Activated naive CD4-positive, alpha-beta T cell treated with anti-CD3 and anti-CD28 coated beads, Interleukin-2, amount 50 U/mL, for 24 hours (primary cell): ENCODE results near the gene FHOD3.

Source experiments
- H3K27ac Mint-ChIP-seq: one replicate; pipeline ENCODE4 v1.8.0; 2021; ENCODE audit warnings: mild to moderate bottlenecking, mixed read lengths
- H3K27me3 Mint-ChIP-seq: one replicate; pipeline ENCODE4 v1.8.0; 2021; ENCODE audit warnings: mixed read lengths
- H3K36me3 Mint-ChIP-seq: one replicate; pipeline ENCODE4 v1.8.0; 2021; ENCODE audit warnings: mixed read lengths
- H3K4me1 Mint-ChIP-seq: one replicate; pipeline ENCODE4 v1.8.0; 2021; ENCODE audit warnings: mixed read lengths
- H3K4me3 Mint-ChIP-seq: one replicate; pipeline ENCODE4 v1.8.0; 2021; ENCODE audit warnings: mild to moderate bottlenecking, mixed read lengths
- H3K9me3 Mint-ChIP-seq: one replicate; pipeline ENCODE4 v1.8.0; 2021; ENCODE audit warnings: mixed read lengths

The FHOD3 gene

DNA sequence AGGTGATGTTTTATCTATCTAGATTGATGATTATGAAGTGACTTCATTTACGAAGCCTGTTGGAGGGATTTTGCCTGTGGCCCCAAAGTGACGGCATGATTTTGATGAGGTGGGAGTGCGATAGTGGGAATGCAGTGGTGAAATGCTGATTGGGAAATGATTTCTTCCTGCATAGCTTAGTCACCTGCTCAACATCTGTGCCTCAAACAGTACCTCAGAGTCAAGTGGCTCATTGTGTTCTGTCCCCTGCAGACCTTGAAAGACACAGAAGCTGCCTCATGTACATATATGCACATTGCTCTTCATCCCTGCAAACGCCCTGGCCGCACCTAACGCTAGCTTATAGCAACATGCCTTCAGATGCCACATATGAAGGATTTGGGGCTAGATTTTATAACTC is 330.1 kb downstream of the FHOD3 start:
- Mint-ChIP-seq H3K4me1 (no peaks in the 10 kb centered on the region), H3K9me3 (no peaks in the 10 kb centered on the region), H3K27me3 (peaks cover 2% of the 10 kb centered on the region), H3K36me3 (no peaks in the 10 kb centered on the region), H3K4me3 (no peak overlapping the region), H3K27ac (no peak overlapping the region)

DNA sequence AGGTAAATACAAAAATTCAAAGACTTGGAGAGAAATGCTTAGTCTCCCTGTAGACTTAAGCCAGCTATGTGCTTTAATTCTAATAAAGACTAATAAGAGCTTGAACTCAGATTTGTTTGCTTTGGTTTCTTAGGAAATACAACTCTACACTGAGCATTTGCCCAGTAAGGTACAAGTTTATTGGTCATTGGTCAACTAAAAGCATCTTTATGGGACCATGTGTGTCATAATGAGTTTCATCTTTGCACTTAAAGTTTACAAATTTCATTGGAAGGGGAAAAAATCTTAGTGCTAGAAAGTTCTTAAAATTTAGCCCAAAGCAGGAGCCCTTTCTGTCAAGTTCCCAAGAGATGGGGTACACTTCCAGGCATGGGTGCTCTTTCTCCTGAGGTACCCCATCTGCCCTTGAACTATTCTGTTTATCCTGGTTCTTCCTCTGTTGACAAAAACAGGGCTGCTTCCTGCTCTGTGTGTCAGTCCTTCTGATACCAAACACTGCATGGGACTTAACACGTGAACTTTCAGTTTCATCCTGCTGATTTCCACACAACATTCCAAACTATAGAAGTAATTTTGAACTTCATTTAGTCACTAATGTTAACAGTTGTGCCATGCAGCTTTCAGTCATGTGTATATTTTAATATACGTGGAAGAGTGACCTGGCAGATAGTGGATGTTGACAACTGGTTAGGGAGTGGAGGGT is 331.1 kb downstream of the FHOD3 start:
- Mint-ChIP-seq H3K9me3 (no peaks in the 10 kb centered on the region), H3K4me3 (no peak overlapping the region), H3K4me1 (no peaks in the 10 kb centered on the region), H3K27me3 (peaks cover 2% of the 10 kb centered on the region), H3K36me3 (no peaks in the 10 kb centered on the region), H3K27ac (no peak overlapping the region)

GRCh38 chr18:36629138-36629530 is 331.6 kb downstream of the FHOD3 start:
- no peak overlapping the region for H3K27ac Mint-ChIP-seq
- H3K36me3 Mint-ChIP-seq, result no peaks in the 10 kb centered on the region
- H3K27me3 Mint-ChIP-seq, result peaks cover 4% of the 10 kb centered on the region
- H3K9me3 Mint-ChIP-seq, result no peaks in the 10 kb centered on the region
- no peaks in the 10 kb centered on the region for H3K4me1 Mint-ChIP-seq
- H3K4me3 Mint-ChIP-seq, result no peak overlapping the region

DNA sequence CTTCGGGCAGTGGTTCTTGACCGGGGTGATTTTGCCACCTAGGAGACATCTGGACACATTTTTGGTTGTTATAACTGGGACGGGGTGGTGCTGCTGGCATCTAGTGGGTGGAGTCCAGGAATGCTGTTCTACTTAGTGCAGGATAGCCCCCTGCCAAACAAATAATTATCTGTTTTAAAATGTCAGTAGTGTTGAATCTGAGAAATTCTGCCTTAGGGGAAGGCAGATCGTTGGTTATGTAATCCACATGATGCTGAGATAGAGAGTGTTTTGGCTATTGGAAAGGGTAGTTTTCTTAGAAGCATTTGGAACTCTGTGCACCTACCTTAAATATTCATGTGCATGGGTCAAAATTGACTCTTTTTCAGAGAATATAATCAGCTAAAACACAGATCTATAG is 332.3 kb downstream of the FHOD3 start:
- no peaks in the 10 kb centered on the region for H3K36me3 Mint-ChIP-seq
- no peaks in the 10 kb centered on the region for H3K4me1 Mint-ChIP-seq
- H3K27ac Mint-ChIP-seq, result no peak overlapping the region
- peaks cover 6% of the 10 kb centered on the region for H3K27me3 Mint-ChIP-seq
- no peak overlapping the region for H3K4me3 Mint-ChIP-seq
- no peaks in the 10 kb centered on the region for H3K9me3 Mint-ChIP-seq

DNA sequence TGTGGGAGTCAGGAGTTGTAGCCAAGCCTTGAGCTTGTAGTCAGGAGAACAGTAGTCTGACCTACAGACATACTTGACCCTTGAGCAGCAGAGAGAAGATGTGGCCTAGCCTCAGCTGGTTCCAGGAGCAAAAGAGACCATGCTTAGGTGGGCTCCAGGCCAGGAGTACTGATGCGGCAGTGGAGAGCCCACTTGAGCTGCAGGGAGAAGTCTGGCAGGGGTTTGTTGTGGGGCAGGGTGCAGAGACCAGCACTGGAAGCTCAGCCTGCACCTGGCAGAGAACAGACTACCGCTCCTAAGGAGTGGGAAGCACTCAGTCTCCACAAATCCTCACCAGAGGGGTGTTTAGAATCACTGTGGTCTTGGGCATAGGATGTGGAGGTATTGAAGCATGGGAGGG is 333.4 kb downstream of the FHOD3 start:
- Mint-ChIP-seq H3K27me3 (peaks cover 5% of the 10 kb centered on the region), H3K4me1 (no peaks in the 10 kb centered on the region), H3K9me3 (no peaks in the 10 kb centered on the region), H3K36me3 (no peaks in the 10 kb centered on the region), H3K4me3 (no peak overlapping the region), H3K27ac (no peak overlapping the region)

DNA sequence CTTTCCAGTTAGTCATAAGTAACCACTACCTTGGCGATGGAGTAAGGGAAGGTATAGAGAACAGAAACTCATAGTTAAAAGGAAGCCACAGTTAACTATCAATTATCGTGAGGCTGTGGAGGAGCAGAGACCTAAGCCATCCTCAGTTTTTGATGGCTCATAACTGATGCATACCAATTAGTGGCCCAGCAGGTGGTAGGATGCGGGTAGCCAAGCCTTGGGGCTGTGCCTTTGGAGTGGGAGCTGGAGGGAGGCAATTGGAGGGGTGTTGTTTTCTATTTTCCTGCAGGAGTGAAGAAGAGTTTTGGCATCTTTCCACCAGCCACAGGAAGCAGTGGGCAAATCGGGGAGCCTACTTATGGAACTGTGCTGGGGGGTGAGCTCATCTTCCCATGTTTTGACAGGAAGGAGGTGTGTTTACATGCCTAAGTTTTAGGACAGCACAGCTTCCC is 336.5 kb downstream of the FHOD3 start:
- no peaks in the 10 kb centered on the region for H3K4me1 Mint-ChIP-seq
- H3K27me3 Mint-ChIP-seq, result peaks cover 5% of the 10 kb centered on the region
- H3K27ac Mint-ChIP-seq, result no peak overlapping the region
- no peak overlapping the region for H3K4me3 Mint-ChIP-seq
- no peaks in the 10 kb centered on the region for H3K36me3 Mint-ChIP-seq
- H3K9me3 Mint-ChIP-seq, result no peaks in the 10 kb centered on the region

GRCh38 chr18:36634573-36635216 is 337.2 kb downstream of the FHOD3 start:
- H3K4me1 Mint-ChIP-seq, result no peaks in the 10 kb centered on the region
- H3K4me3 Mint-ChIP-seq, result no peak overlapping the region
- H3K36me3 Mint-ChIP-seq, result no peaks in the 10 kb centered on the region
- no peaks in the 10 kb centered on the region for H3K9me3 Mint-ChIP-seq
- H3K27me3 Mint-ChIP-seq, result peaks cover 5% of the 10 kb centered on the region
- no peak overlapping the region for H3K27ac Mint-ChIP-seq

DNA sequence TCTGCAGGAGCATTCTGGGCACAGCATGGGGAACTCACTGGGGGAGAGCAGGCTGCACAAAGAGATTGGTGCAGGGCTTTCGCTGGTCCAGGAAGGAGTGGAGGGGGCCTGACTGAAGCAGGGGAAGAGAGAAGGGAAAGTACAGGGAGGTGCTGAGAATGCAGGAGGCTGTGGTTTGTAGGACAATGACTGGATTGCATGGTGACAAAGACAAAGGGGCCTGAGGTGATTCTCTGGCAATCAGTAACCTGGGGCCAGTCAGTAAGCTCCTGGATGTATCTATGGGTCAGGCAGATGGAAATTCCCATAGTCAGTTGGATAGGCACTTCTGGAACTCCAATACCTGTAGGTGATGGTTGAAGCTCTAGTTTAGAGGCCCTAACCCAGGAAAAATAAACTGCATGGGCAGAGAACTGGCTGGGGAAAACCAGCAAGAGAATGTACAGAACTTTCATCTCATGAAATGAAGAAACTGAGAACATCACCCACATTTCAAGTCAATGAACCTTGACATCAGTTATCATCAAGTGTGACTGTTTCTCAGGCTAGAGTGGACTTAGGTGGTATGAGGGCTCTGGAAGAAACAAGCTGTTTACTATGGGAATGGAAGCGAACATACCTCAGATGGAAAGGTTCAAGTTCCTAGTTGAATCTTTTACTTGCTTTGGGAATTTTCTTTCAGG is 338.0 kb downstream of the FHOD3 start:
- H3K4me3 Mint-ChIP-seq, result no peak overlapping the region
- no peak overlapping the region for H3K27ac Mint-ChIP-seq
- H3K9me3 Mint-ChIP-seq, result no peaks in the 10 kb centered on the region
- no peaks in the 10 kb centered on the region for H3K36me3 Mint-ChIP-seq
- peaks cover 5% of the 10 kb centered on the region for H3K27me3 Mint-ChIP-seq
- H3K4me1 Mint-ChIP-seq, result no peaks in the 10 kb centered on the region

DNA sequence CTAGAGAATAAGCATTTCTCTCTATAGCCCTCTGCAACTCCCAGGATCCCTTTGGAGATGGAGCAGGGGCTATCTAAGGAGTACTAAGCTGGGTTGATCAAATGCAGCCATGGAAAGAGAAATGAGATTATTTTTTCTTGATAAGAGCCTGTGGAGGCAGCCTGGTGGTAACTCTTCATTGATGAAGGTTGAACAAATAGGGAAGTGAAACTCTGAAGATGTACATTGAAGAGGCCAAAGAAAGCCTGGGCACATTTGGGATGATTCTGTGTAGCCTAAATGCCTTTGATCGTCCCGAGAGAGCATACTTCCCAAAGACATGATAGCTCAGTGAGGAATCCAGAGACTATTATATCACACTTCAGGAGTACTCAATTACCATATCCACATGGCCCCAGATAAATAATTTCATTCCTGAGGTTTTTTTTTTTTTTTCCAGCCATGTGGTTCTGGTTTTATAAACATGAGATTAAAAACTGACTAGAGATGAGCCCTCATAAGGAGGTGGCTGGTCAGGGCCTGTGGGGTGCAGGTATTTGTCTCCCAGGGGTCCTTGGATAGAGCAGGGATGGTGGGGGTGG is 338.8 kb downstream of the FHOD3 start:
- Mint-ChIP-seq H3K9me3 (no peaks in the 10 kb centered on the region), H3K27me3 (peaks cover 7% of the 10 kb centered on the region), H3K27ac (no peak overlapping the region), H3K4me1 (no peaks in the 10 kb centered on the region), H3K4me3 (no peak overlapping the region), H3K36me3 (no peaks in the 10 kb centered on the region)

- Mint-ChIP-seq H3K27ac (no peak overlapping the region), H3K4me3 (no peak overlapping the region), H3K9me3 (no peaks in the 10 kb centered on the region), H3K36me3 (no peaks in the 10 kb centered on the region), H3K27me3 (peaks cover 7% of the 10 kb centered on the region), H3K4me1 (no peaks in the 10 kb centered on the region)
Measured at GRCh38 chr18:36638224-36638623, 340.7 kb downstream of the FHOD3 start.

DNA sequence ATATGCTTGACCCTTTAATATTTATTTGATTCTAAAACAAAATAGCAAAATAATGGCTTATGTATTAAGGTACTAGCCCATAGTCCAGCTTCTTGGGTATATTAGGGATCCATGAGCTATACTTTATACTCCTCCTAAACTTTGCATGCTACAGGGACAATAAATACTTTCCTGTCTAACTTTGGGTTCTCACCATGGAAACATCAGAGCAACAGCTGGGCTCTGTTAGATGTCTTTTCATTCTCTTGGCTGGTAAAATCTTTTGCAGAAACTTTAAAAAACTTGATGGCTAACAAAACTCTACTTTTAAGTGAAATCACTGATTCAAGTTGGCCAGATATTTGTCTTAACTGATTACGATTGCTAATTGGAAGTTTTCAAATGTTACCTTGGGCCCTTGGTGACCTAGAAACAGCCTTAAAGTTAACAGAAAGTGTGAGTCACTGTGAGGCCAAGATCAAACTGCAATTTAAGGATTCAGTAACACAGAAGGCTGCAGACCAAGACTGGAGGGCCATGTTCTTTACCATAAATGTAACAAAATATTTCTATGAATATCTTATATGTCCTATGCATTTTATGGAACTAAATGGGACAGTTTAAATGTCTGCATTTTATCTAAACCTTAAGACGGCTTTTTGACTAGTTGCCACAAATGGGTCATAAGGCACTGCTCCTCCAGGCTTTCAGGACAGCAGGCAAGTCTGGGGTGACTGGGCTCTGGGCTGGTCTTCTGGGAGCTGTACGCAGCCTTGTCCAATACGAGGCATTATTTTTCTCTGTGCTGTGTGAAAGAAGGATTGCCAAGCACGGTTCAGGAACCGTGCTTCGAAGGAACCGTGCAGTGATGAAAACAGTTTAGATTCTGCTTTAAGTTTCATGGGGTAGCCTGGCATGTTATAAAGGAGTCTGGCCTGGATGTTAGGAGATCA is 342.8 kb downstream of the FHOD3 start:
- Mint-ChIP-seq H3K4me1 (no peaks in the 10 kb centered on the region), H3K9me3 (no peaks in the 10 kb centered on the region), H3K4me3 (no peak overlapping the region), H3K27ac (no peak overlapping the region), H3K27me3 (peaks cover 2% of the 10 kb centered on the region), H3K36me3 (no peaks in the 10 kb centered on the region)

DNA sequence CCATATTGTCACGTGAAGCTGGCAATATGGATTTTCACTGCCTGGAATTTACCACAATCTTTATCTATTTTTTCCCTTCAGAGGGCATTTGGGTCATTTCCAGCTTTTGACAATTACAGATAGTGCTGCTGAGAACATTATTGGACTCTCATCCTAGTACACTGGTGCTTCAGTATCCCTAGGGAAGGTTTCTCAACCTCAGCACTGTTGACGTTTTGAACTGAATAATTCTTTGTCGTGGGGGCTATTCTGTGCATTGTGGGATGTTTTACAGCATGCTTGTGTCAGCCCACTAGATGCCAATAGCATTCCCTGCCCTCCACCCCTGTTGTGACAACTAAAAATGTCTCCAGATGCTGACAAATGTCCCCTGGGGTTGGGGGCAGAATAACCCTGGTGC is 345.5 kb downstream of the FHOD3 start:
- H3K27ac Mint-ChIP-seq, result no peak overlapping the region
- no peak overlapping the region for H3K4me3 Mint-ChIP-seq
- H3K4me1 Mint-ChIP-seq, result no peaks in the 10 kb centered on the region
- H3K36me3 Mint-ChIP-seq, result no peaks in the 10 kb centered on the region
- H3K9me3 Mint-ChIP-seq, result no peaks in the 10 kb centered on the region
- peaks cover 2% of the 10 kb centered on the region for H3K27me3 Mint-ChIP-seq

DNA sequence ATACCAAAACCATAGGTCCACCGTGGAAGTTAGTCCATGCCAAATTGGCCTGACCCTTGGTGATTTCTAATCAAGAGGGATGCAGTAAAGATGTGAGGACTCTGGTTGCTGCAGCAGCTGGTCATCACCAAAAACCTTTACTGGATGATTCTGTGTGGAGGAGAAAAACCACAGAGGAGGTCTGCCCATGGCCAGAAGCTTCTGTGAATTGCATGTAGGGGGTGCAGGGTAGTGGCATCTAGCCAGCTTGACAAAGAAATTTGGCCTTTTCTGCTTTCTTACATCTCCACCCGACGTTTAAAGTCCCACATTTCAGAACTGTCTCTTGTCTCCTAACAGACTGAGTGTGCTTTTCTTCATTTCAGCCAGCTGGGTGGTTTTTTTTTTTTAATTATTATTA is 351.3 kb downstream of the FHOD3 start:
- Mint-ChIP-seq H3K9me3 (no peaks in the 10 kb centered on the region), H3K36me3 (no peaks in the 10 kb centered on the region), H3K27ac (no peak overlapping the region), H3K27me3 (peaks cover 4% of the 10 kb centered on the region), H3K4me3 (no peak overlapping the region), H3K4me1 (no peaks in the 10 kb centered on the region)

DNA sequence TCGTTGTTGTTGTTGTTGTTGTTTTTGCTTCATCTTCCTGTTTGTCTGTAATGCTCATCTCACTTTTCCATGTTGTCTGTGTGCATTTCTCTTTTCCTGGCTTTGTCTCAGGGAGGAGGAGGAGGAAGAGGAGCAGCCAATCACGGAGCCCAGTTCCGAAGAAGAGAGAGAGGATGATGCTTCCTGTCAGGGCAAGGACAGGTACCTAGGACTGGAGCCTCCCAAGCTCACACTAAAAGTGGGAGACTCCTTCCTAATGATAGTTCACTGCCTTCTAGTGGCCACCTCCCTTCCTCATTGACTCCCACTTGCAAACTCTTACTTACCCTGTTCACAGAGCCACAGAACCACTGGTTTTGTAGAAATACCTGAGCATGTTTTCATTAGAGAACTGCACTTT is 351.7 kb downstream of the FHOD3 start:
- H3K4me3 Mint-ChIP-seq, result no peak overlapping the region
- no peak overlapping the region for H3K27ac Mint-ChIP-seq
- H3K9me3 Mint-ChIP-seq, result no peaks in the 10 kb centered on the region
- H3K27me3 Mint-ChIP-seq, result peaks cover 4% of the 10 kb centered on the region
- no peaks in the 10 kb centered on the region for H3K4me1 Mint-ChIP-seq
- no peaks in the 10 kb centered on the region for H3K36me3 Mint-ChIP-seq

GRCh38 chr18:36650266-36650665 is 352.8 kb downstream of the FHOD3 start:
- no peaks in the 10 kb centered on the region for H3K9me3 Mint-ChIP-seq
- H3K27me3 Mint-ChIP-seq, result peaks cover 10% of the 10 kb centered on the region
- no peak overlapping the region for H3K4me3 Mint-ChIP-seq
- no peaks in the 10 kb centered on the region for H3K4me1 Mint-ChIP-seq
- no peak overlapping the region for H3K27ac Mint-ChIP-seq
- no peaks in the 10 kb centered on the region for H3K36me3 Mint-ChIP-seq
